Astrocyte (in vitro differentiated cells and primary cell): ENCODE results near the gene HOXD10. TPM values are rescaled to one million over a fixed set of nuclear protein-coding genes. Genes with fewer than 3 reads are reported as not detected.
A peak's percentile ranks its signal among the peaks of the same experiment; 100 is the strongest.

Experiments
- DNase-seq: peaks from one replicate; pipeline ENCODE4 v3.0.0-alpha.2; 2010; ENCODE audit warnings: low read depth
- FAIRE-seq: peaks from 2 replicates; lab custom pipeline; 2011; peaks lifted over from hg19 to GRCh38; lab: Jason Lieb, UNC
- H2AFZ ChIP-seq: 2 replicates; pipeline ENCODE4 v1.6.0; 2012; ENCODE audit warnings: low read depth, low read length, inconsistent platforms
- H3K27ac ChIP-seq: 2 replicates; pipeline ENCODE4 v1.5.1; 2011; ENCODE audit warnings: low read depth, low read length, inconsistent platforms
- H3K27me3 ChIP-seq: 2 replicates; pipeline ENCODE4 v1.6.0; 2011; ENCODE audit warnings: low read length, inconsistent platforms; ENCODE audit not compliant: insufficient read depth
- H3K36me3 ChIP-seq: 2 replicates; pipeline ENCODE4 v1.5.1; 2011; ENCODE audit warnings: low read length, inconsistent platforms; ENCODE audit not compliant: insufficient read depth
- H3K4me1 ChIP-seq: 2 replicates; pipeline ENCODE4 v1.5.1; 2011; ENCODE audit warnings: low read length, inconsistent platforms; ENCODE audit not compliant: insufficient read depth
- H3K4me2 ChIP-seq: 2 replicates; pipeline ENCODE4 v1.6.0; 2012; ENCODE audit warnings: low read length, inconsistent platforms
- H3K4me3 ChIP-seq: 2 replicates; pipeline ENCODE4 v1.5.1; 2011; ENCODE audit warnings: low read depth, mild to moderate bottlenecking, low read length, inconsistent platforms; ENCODE audit not compliant: insufficient read depth
- H3K79me2 ChIP-seq: 2 replicates; pipeline ENCODE4 v1.6.0; 2012; ENCODE audit warnings: mild to moderate bottlenecking, low read length, inconsistent platforms; ENCODE audit not compliant: insufficient read depth
- H3K9ac ChIP-seq: 2 replicates; pipeline ENCODE4 v1.6.0; 2012; ENCODE audit warnings: mild to moderate bottlenecking, low read length, inconsistent platforms
- H3K9me3 ChIP-seq: 2 replicates; pipeline ENCODE4 v1.5.1; 2012; ENCODE audit warnings: low read depth, mild to moderate bottlenecking, low read length, inconsistent platforms; ENCODE audit not compliant: insufficient read depth
- H4K20me1 ChIP-seq: 2 replicates; pipeline ENCODE4 v1.6.0; 2012; ENCODE audit warnings: low read length, inconsistent platforms; ENCODE audit not compliant: insufficient read depth
- H3K27ac Mint-ChIP-seq: one replicate; pipeline ENCODE4 v1.8.0; 2021; ENCODE audit warnings: mild to moderate bottlenecking, mixed read lengths; ENCODE audit not compliant: unreplicated experiment
- H3K27me3 Mint-ChIP-seq: one replicate; pipeline ENCODE4 v1.8.0; 2021; ENCODE audit warnings: low read depth, mixed read lengths; ENCODE audit not compliant: unreplicated experiment
- H3K36me3 Mint-ChIP-seq: one replicate; pipeline ENCODE4 v1.8.0; 2021; ENCODE audit warnings: low read depth, mixed read lengths; ENCODE audit not compliant: unreplicated experiment
- H3K4me1 Mint-ChIP-seq: one replicate; pipeline ENCODE4 v1.8.0; 2021; ENCODE audit warnings: low read depth, mixed read lengths; ENCODE audit not compliant: unreplicated experiment
- H3K4me3 Mint-ChIP-seq: one replicate; pipeline ENCODE4 v1.8.0; 2021; ENCODE audit warnings: mild to moderate bottlenecking, moderate library complexity, mixed read lengths; ENCODE audit not compliant: unreplicated experiment
- H3K9me3 Mint-ChIP-seq: one replicate; pipeline ENCODE4 v1.8.0; 2021; ENCODE audit warnings: mild to moderate bottlenecking, mixed read lengths; ENCODE audit not compliant: unreplicated experiment
- EZH2 ChIP-seq: IDR thresholded peaks from 2 replicates; pipeline ENCODE4 v1.6.1; 2012; ENCODE audit warnings: mild to moderate bottlenecking, low read length, inconsistent platforms; ENCODE audit not compliant: insufficient read depth
- total RNA-seq: library from RNA; stranded (reverse); gene quantifications from 2 replicates; pipeline ENCODE4 v1.2.1, GENCODE V29; 2021
- TF ChIP-seq, protein P1 (sequence below): IDR thresholded peaks from 2 replicates; pipeline ENCODE4 v1.5.1; 2011; ENCODE audit warnings: low read depth, mild to moderate bottlenecking, inconsistent platforms, low read length, moderate library complexity; ENCODE audit not compliant: insufficient read depth

HOXD10 gene
- total RNA-seq, 1 donor from 2014 or later = not detected

DNA sequence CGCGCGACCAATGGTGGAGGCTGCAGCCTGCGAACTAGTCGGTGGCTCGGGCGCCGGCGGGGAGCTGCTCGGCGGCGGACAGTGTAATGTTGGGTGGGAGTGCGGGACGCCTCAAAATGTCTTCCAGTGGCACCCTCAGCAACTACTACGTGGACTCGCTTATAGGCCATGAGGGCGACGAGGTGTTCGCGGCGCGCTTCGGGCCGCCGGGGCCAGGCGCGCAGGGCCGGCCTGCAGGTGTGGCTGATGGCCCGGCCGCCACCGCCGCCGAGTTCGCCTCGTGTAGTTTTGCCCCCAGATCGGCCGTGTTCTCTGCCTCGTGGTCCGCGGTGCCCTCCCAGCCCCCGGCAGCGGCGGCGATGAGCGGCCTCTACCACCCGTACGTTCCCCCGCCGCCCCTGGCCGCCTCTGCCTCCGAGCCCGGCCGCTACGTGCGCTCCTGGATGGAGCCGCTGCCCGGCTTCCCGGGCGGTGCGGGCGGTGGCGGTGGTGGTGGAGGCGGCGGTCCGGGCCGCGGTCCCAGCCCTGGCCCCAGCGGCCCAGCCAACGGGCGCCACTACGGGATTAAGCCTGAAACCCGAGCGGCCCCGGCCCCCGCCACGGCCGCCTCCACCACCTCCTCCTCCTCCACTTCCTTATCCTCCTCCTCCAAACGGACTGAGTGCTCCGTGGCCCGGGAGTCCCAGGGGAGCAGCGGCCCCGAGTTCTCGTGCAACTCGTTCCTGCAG lies 6.3 kb downstream of the HOXD10 start, which contains the start of gene HOXD9:
HOXD9 (plus strand) TSS at position 37 of the 728 bp plus-strand sequence; CDS start at position 87, 50 bp downstream.
- peak within 1 kb of the TSS; percentile 67 for H3K4me2 ChIP-seq
- H2AFZ ChIP-seq = no peak within 1 kb of the TSS

DNA sequence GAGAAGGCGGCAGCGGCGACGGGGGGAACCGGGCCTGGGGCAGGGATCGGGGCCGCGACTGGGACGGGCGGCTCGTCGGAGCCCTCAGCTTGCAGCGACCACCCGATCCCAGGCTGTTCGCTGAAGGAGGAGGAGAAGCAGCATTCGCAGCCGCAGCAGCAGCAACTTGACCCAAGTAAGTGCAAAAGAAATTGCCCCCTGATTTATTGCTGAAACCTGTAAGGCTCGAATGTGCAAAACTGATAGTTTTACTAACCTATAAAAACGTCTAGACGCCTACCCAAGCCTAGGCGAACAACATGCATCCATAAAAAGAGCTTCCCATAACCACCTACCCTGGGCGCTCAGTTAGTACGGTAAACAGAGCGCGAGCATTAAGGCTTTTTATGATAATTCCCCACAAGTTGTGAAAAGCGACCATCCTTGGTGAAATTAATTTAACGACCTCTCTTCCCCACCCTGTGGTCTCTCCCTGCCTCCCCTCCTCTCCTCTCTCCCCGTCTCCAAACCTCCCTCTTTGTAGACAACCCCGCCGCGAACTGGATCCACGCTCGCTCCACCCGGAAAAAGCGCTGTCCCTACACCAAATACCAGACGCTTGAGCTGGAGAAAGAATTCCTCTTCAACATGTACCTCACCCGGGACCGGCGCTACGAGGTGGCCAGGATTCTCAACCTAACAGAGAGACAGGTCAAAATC lies 7.0 kb downstream of the HOXD10 start:
- Histone ChIP-seq H3K36me3 (no peaks in the 10 kb centered on the region), H3K27ac (no peak overlapping the region), H3K79me2 (no peaks in the 10 kb centered on the region), H3K9me3 (peaks cover 3% of the 10 kb centered on the region), H4K20me1 (no peaks in the 10 kb centered on the region), H3K9ac (no peak overlapping the region), H3K27me3 (peaks cover 99% of the 10 kb centered on the region), H2AFZ (no peak overlapping the region), H3K4me1 (peaks cover 8% of the 10 kb centered on the region), H3K4me2 (peak overlapping the region; percentile 67), H3K4me3 (no peak overlapping the region)
- Mint-ChIP-seq H3K36me3 (peaks cover 2% of the 10 kb centered on the region), H3K27me3 (peaks cover 76% of the 10 kb centered on the region), H3K4me3 (no peak overlapping the region), H3K4me1 (peaks cover 3% of the 10 kb centered on the region), H3K27ac (peak overlapping the region; percentile 75), H3K9me3 (peaks cover 27% of the 10 kb centered on the region)
- DNase-seq (no peak), FAIRE-seq (no peak)
- TF ChIP-seq, protein P1, sequence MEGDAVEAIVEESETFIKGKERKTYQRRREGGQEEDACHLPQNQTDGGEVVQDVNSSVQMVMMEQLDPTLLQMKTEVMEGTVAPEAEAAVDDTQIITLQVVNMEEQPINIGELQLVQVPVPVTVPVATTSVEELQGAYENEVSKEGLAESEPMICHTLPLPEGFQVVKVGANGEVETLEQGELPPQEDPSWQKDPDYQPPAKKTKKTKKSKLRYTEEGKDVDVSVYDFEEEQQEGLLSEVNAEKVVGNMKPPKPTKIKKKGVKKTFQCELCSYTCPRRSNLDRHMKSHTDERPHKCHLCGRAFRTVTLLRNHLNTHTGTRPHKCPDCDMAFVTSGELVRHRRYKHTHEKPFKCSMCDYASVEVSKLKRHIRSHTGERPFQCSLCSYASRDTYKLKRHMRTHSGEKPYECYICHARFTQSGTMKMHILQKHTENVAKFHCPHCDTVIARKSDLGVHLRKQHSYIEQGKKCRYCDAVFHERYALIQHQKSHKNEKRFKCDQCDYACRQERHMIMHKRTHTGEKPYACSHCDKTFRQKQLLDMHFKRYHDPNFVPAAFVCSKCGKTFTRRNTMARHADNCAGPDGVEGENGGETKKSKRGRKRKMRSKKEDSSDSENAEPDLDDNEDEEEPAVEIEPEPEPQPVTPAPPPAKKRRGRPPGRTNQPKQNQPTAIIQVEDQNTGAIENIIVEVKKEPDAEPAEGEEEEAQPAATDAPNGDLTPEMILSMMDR = no peak
- TF ChIP-seq EZH2 = peak; percentile 47

More for the DNA sequence above, 6.3 kb downstream of the HOXD10 start, which contains the start of gene HOXD9:
- Histone ChIP-seq H3K27me3 (peaks cover 99% of the 10 kb centered on the region), H3K79me2 (no peaks in the 10 kb centered on the region), H3K27ac (no peak within 1 kb of the TSS), H4K20me1 (no peaks in the 10 kb centered on the region), H3K9ac (no peak within 1 kb of the TSS), H3K9me3 (peaks cover 3% of the 10 kb centered on the region), H3K36me3 (no peaks in the 10 kb centered on the region), H3K4me1 (peaks cover 8% of the 10 kb centered on the region), H3K4me3 (no peak within 1 kb of the TSS)
- H3K36me3 Mint-ChIP-seq = peaks cover 2% of the 10 kb centered on the region
- peaks cover 29% of the 10 kb centered on the region for H3K9me3 Mint-ChIP-seq
- peak within 1 kb of the TSS; percentile 75 for H3K27ac Mint-ChIP-seq
- FAIRE-seq (no peak), DNase-seq (no peak)
- no peak within 1 kb of the TSS for H3K4me3 Mint-ChIP-seq
- peaks cover 76% of the 10 kb centered on the region for H3K27me3 Mint-ChIP-seq
- H3K4me1 Mint-ChIP-seq = no peaks in the 10 kb centered on the region
- TF ChIP-seq, protein P1 = no peak
- TF ChIP-seq EZH2 = peak; percentile 94
